Ascending aorta (tissue), 2 donors: ENCODE results near the gene COL6A2. TPM values are rescaled to one million over a fixed set of nuclear protein-coding genes. Genes with fewer than 3 reads are reported as not detected.

Source experiments
- DNase-seq, 2 donors: peaks; one replicate each; pipeline ENCODE4 v3.0.0-alpha.2; 2019; ENCODE audit warnings: low spot score in 2 of 2
- H3K27ac ChIP-seq, 2 donors: fragments of 200-600 bp; sonication (generic); one replicate each; pipeline ENCODE4 v1.5.1; 2016 to 2017; ENCODE audit warnings: mild to moderate bottlenecking in 1 of 2
- H3K27me3 ChIP-seq: fragments of 200-600 bp; sonication (generic); one replicate; pipeline ENCODE4 v1.5.1; 2017
- H3K36me3 ChIP-seq, 2 donors: fragments of 200-600 bp; sonication (generic); one replicate each; pipeline ENCODE4 v1.5.1; 2016
- H3K4me1 ChIP-seq, 2 donors: fragments of 200-600 bp; sonication (generic); one replicate each; pipeline ENCODE4 v1.5.1; 2016 to 2017; ENCODE audit warnings: mild to moderate bottlenecking in 1 of 2
- H3K4me3 ChIP-seq, 2 donors: fragments of 200-600 bp; sonication (generic); one replicate each; pipeline ENCODE4 v1.5.1; 2016 to 2017; ENCODE audit warnings: mild to moderate bottlenecking in 1 of 2
- H3K9me3 ChIP-seq, 2 donors: fragments of 200-600 bp; sonication (generic); one replicate each; pipeline ENCODE4 v1.5.1; 2016
- CTCF ChIP-seq, 3 experiments: fragments of 200-600 bp in 2 of 3; fragments of 450-650 bp in 1 of 3; sonication (generic) in 2 of 3; IDR thresholded peaks; one replicate each; pipeline ENCODE4 v1.5.1; 2016 to 2019; ENCODE audit warnings: antibody characterized with exemption in 3 of 3, mild to moderate bottlenecking in 1 of 3, moderate library complexity in 1 of 3
- intact Hi-C: fragments of 100-400 bp; cut with DNase I; formaldehyde crosslinking; loops from one replicate; pipeline ENCODE4 v1.15.1; 2023
- total RNA-seq: library from RNA; depleted of rRNA; stranded (reverse); fragments of >200 nt; gene quantifications from one replicate; pipeline ENCODE4 v1.1.0, GENCODE V29; 2016

COL6A2 gene
- total RNA-seq, 1 donor from 2014 or later: 1,704 TPM

- peak overlapping the region; percentile 98 to 99 for H3K27ac ChIP-seq
- H3K36me3 ChIP-seq: peaks cover 0 to 4% of the 10 kb centered on the region in 2 donors
- no peaks in the 10 kb centered on the region for H3K27me3 ChIP-seq
- intact Hi-C loops: no loop called here
- DNase-seq: peak in 1 of 2 donors; percentile 58
- no peak for TF ChIP-seq CTCF (IDR thresholded peaks at IDR 0.05)
- H3K4me3 ChIP-seq: no peak overlapping the region
- H3K9me3 ChIP-seq: no peaks in the 10 kb centered on the region
- peaks cover 21 to 27% of the 10 kb centered on the region in 2 donors for H3K4me1 ChIP-seq
These were observed 1.9 kb upstream of the COL6A2 start for GRCh38 chr21:46095814-46096595.

- Histone ChIP-seq H3K27ac (peak overlapping the region; percentile 98 to 99), H3K36me3 (peaks cover 0 to 4% of the 10 kb centered on the region in 2 donors), H3K4me3 (peak overlapping the region; percentile 85 to 98), H3K9me3 (no peaks in the 10 kb centered on the region), H3K4me1 (peaks cover 17 to 24% of the 10 kb centered on the region in 2 donors), H3K27me3 (no peaks in the 10 kb centered on the region)
- intact Hi-C loops: no loop called here
- no peak for TF ChIP-seq CTCF (IDR thresholded peaks at IDR 0.05)
- peak in 1 of 2 donors; percentile 6 for DNase-seq
These were observed 1.1 kb upstream of the COL6A2 start for GRCh38 chr21:46096596-46097335.

- H3K9me3 ChIP-seq: peaks cover 4 to 15% of the 10 kb centered on the region in 2 donors
- peak; percentile 6 to 64 for DNase-seq
- peak overlapping the region; percentile 98 to 99 for H3K27ac ChIP-seq
- H3K4me3 ChIP-seq: peak overlapping the region; percentile 85 to 98
- no peaks in the 10 kb centered on the region for H3K27me3 ChIP-seq
- TF ChIP-seq CTCF (IDR thresholded peaks at IDR 0.05): no peak
- H3K4me1 ChIP-seq: peaks cover 4 to 11% of the 10 kb centered on the region in 2 donors
- peaks cover 0 to 4% of the 10 kb centered on the region in 2 donors for H3K36me3 ChIP-seq
- intact Hi-C loops: loop anchor here (1.0 to 2.0 kb wide), 3 partner anchors 30 to 124 kb away; no protein-coding TSS in a partner anchor
These were observed 610 bp downstream of the COL6A2 start for GRCh38 chr21:46098303-46099141.

GRCh38 chr21:46099476-46099875 lies 1.6 kb downstream of the COL6A2 start:
- Histone ChIP-seq H3K4me3 (peak overlapping the region; percentile 85 to 98), H3K36me3 (peaks cover 0 to 9% of the 10 kb centered on the region in 2 donors), H3K4me1 (peaks cover 2 to 7% of the 10 kb centered on the region in 2 donors), H3K27ac (peak overlapping the region; percentile 98 to 99), H3K9me3 (peaks cover 4 to 25% of the 10 kb centered on the region in 2 donors), H3K27me3 (no peaks in the 10 kb centered on the region)
- peak in 1 of 3 experiments; percentile 11 for TF ChIP-seq CTCF (IDR thresholded peaks at IDR 0.05)
- peak; percentile 10 to 70 for DNase-seq
- intact Hi-C loops: loop anchor here (2.0 kb wide), 1 partner anchor 29 kb away; no protein-coding TSS in a partner anchor

GRCh38 chr21:46100020-46100419 lies 2.1 kb downstream of the COL6A2 start:
- Histone ChIP-seq H3K9me3 (peaks cover 4 to 26% of the 10 kb centered on the region in 2 donors), H3K36me3 (peaks cover 0 to 12% of the 10 kb centered on the region in 2 donors), H3K4me1 (peaks cover 2 to 7% of the 10 kb centered on the region in 2 donors), H3K27ac (peak overlapping the region in 1 of 2 donors; percentile 24), H3K4me3 (peak overlapping the region; percentile 37 to 85), H3K27me3 (no peaks in the 10 kb centered on the region)
- TF ChIP-seq CTCF (IDR thresholded peaks at IDR 0.05): no peak
- intact Hi-C loops: no loop called here
- DNase-seq: peak; percentile 6 to 53
